Astrocyte (in vitro differentiated cells and primary cell): ENCODE measurements around the gene MYRIP. TPM values are rescaled to one million over a fixed set of nuclear protein-coding genes. Genes with fewer than 3 reads are reported as not detected.
"Not testable (repeated sequence)": the region's sequence is repeated elsewhere in the genome, so short reads cannot be mapped to it uniquely, and the experiment has no call there.

ENCODE experiments used
- DNase-seq: peaks from one replicate; pipeline ENCODE4 v3.0.0-alpha.2; 2010; ENCODE audit warnings: low read depth
- FAIRE-seq: peaks from 2 replicates; lab custom pipeline; 2011; peaks lifted over from hg19 to GRCh38; lab: Jason Lieb, UNC
- H2AFZ ChIP-seq: 2 replicates; pipeline ENCODE4 v1.6.0; 2012; ENCODE audit warnings: low read depth, low read length, inconsistent platforms
- H3K27ac ChIP-seq: 2 replicates; pipeline ENCODE4 v1.5.1; 2011; ENCODE audit warnings: low read depth, low read length, inconsistent platforms
- H3K27me3 ChIP-seq: 2 replicates; pipeline ENCODE4 v1.6.0; 2011; ENCODE audit warnings: low read length, inconsistent platforms; ENCODE audit not compliant: insufficient read depth
- H3K36me3 ChIP-seq: 2 replicates; pipeline ENCODE4 v1.5.1; 2011; ENCODE audit warnings: low read length, inconsistent platforms; ENCODE audit not compliant: insufficient read depth
- H3K4me1 ChIP-seq: 2 replicates; pipeline ENCODE4 v1.5.1; 2011; ENCODE audit warnings: low read length, inconsistent platforms; ENCODE audit not compliant: insufficient read depth
- H3K4me2 ChIP-seq: 2 replicates; pipeline ENCODE4 v1.6.0; 2012; ENCODE audit warnings: low read length, inconsistent platforms
- H3K4me3 ChIP-seq: 2 replicates; pipeline ENCODE4 v1.5.1; 2011; ENCODE audit warnings: low read depth, mild to moderate bottlenecking, low read length, inconsistent platforms; ENCODE audit not compliant: insufficient read depth
- H3K79me2 ChIP-seq: 2 replicates; pipeline ENCODE4 v1.6.0; 2012; ENCODE audit warnings: mild to moderate bottlenecking, low read length, inconsistent platforms; ENCODE audit not compliant: insufficient read depth
- H3K9ac ChIP-seq: 2 replicates; pipeline ENCODE4 v1.6.0; 2012; ENCODE audit warnings: mild to moderate bottlenecking, low read length, inconsistent platforms
- H3K9me3 ChIP-seq: 2 replicates; pipeline ENCODE4 v1.5.1; 2012; ENCODE audit warnings: low read depth, mild to moderate bottlenecking, low read length, inconsistent platforms; ENCODE audit not compliant: insufficient read depth
- H4K20me1 ChIP-seq: 2 replicates; pipeline ENCODE4 v1.6.0; 2012; ENCODE audit warnings: low read length, inconsistent platforms; ENCODE audit not compliant: insufficient read depth
- H3K27ac Mint-ChIP-seq: one replicate; pipeline ENCODE4 v1.8.0; 2021; ENCODE audit warnings: mild to moderate bottlenecking, mixed read lengths; ENCODE audit not compliant: unreplicated experiment
- H3K27me3 Mint-ChIP-seq: one replicate; pipeline ENCODE4 v1.8.0; 2021; ENCODE audit warnings: low read depth, mixed read lengths; ENCODE audit not compliant: unreplicated experiment
- H3K36me3 Mint-ChIP-seq: one replicate; pipeline ENCODE4 v1.8.0; 2021; ENCODE audit warnings: low read depth, mixed read lengths; ENCODE audit not compliant: unreplicated experiment
- H3K4me1 Mint-ChIP-seq: one replicate; pipeline ENCODE4 v1.8.0; 2021; ENCODE audit warnings: low read depth, mixed read lengths; ENCODE audit not compliant: unreplicated experiment
- H3K4me3 Mint-ChIP-seq: one replicate; pipeline ENCODE4 v1.8.0; 2021; ENCODE audit warnings: mild to moderate bottlenecking, moderate library complexity, mixed read lengths; ENCODE audit not compliant: unreplicated experiment
- H3K9me3 Mint-ChIP-seq: one replicate; pipeline ENCODE4 v1.8.0; 2021; ENCODE audit warnings: mild to moderate bottlenecking, mixed read lengths; ENCODE audit not compliant: unreplicated experiment
- CTCF ChIP-seq: IDR thresholded peaks from 2 replicates; pipeline ENCODE4 v1.5.1; 2011; ENCODE audit warnings: low read depth, mild to moderate bottlenecking, inconsistent platforms, low read length, moderate library complexity; ENCODE audit not compliant: insufficient read depth
- EZH2 ChIP-seq: IDR thresholded peaks from 2 replicates; pipeline ENCODE4 v1.6.1; 2012; ENCODE audit warnings: mild to moderate bottlenecking, low read length, inconsistent platforms; ENCODE audit not compliant: insufficient read depth
- total RNA-seq: library from RNA; stranded (reverse); gene quantifications from 2 replicates; pipeline ENCODE4 v1.2.1, GENCODE V29; 2021

Gene MYRIP
- total RNA-seq, 1 donor from 2014 or later, result 0.07 TPM

- H4K20me1 ChIP-seq, H3K27ac ChIP-seq, H3K4me3 ChIP-seq, H3K4me3 Mint-ChIP-seq, H3K27me3 ChIP-seq, H3K9me3 ChIP-seq, H3K36me3 ChIP-seq, DNase-seq, H2AFZ ChIP-seq, H3K4me2 ChIP-seq, H3K4me1 Mint-ChIP-seq, H3K36me3 Mint-ChIP-seq, H3K79me2 ChIP-seq, H3K27me3 Mint-ChIP-seq, FAIRE-seq, H3K4me1 ChIP-seq, H3K27ac Mint-ChIP-seq, H3K9ac ChIP-seq: not testable (repeated sequence)
- H3K9me3 Mint-ChIP-seq, result peaks cover 12% of the 10 kb centered on the region
Measured at GRCh38 chr3:39778168-39778567, 31.2 kb upstream of the MYRIP start.

- Mint-ChIP-seq H3K4me1 (no peaks in the 10 kb centered on the region), H3K4me3 (no peak overlapping the region), H3K27ac (no peak overlapping the region), H3K36me3 (no peaks in the 10 kb centered on the region), H3K9me3 (peaks cover 12% of the 10 kb centered on the region), H3K27me3 (peaks cover 9% of the 10 kb centered on the region)
- no peaks in the 10 kb centered on the region for H3K79me2 ChIP-seq
- H3K27me3 ChIP-seq, result no peaks in the 10 kb centered on the region
- no peaks in the 10 kb centered on the region for H4K20me1 ChIP-seq
- no peak overlapping the region for H3K4me2 ChIP-seq
- no peak overlapping the region for H3K4me3 ChIP-seq
- no peaks in the 10 kb centered on the region for H3K4me1 ChIP-seq
- no peaks in the 10 kb centered on the region for H3K36me3 ChIP-seq
- H3K9me3 ChIP-seq, result peaks cover 4% of the 10 kb centered on the region
- H2AFZ ChIP-seq, result no peak overlapping the region
- no peak for TF ChIP-seq CTCF
- TF ChIP-seq EZH2, result no peak
- FAIRE-seq (no peak), DNase-seq (no peak)
- no peak overlapping the region for H3K27ac ChIP-seq
- H3K9ac ChIP-seq, result no peak overlapping the region
Measured at GRCh38 chr3:39779511-39780230, 29.7 kb upstream of the MYRIP start.

- H3K36me3 Mint-ChIP-seq, result no peaks in the 10 kb centered on the region
- peaks cover 12% of the 10 kb centered on the region for H3K9me3 Mint-ChIP-seq
- H3K27ac Mint-ChIP-seq, result no peak overlapping the region
- Histone ChIP-seq H3K4me2 (no peak overlapping the region), H3K4me1 (no peaks in the 10 kb centered on the region), H3K9me3 (peaks cover 4% of the 10 kb centered on the region), H3K9ac (no peak overlapping the region), H2AFZ (no peak overlapping the region), H3K27me3 (no peaks in the 10 kb centered on the region), H3K4me3 (no peak overlapping the region), H3K79me2 (no peaks in the 10 kb centered on the region), H3K27ac (no peak overlapping the region), H4K20me1 (no peaks in the 10 kb centered on the region), H3K36me3 (no peaks in the 10 kb centered on the region)
- FAIRE-seq (no peak), DNase-seq (no peak)
- no peak for TF ChIP-seq EZH2
- no peak for TF ChIP-seq CTCF
- H3K27me3 Mint-ChIP-seq, result peaks cover 9% of the 10 kb centered on the region
- H3K4me3 Mint-ChIP-seq, result no peak overlapping the region
- no peaks in the 10 kb centered on the region for H3K4me1 Mint-ChIP-seq
Measured at GRCh38 chr3:39780352-39780751, 29.1 kb upstream of the MYRIP start.
